ENCODE results near the gene AFMID.
"Not testable (repeated sequence)": the region's sequence is repeated elsewhere in the genome, so short reads cannot be mapped to it uniquely, and the experiment has no call there.

Gene AFMID, protein sequence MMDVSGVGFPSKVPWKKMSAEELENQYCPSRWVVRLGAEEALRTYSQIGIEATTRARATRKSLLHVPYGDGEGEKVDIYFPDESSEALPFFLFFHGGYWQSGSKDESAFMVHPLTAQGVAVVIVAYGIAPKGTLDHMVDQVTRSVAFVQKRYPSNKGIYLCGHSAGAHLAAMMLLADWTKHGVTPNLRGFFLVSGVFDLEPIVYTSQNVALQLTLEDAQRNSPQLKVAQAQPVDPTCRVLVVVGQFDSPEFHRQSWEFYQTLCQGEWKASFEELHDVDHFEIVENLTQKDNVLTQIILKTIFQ

DNA sequence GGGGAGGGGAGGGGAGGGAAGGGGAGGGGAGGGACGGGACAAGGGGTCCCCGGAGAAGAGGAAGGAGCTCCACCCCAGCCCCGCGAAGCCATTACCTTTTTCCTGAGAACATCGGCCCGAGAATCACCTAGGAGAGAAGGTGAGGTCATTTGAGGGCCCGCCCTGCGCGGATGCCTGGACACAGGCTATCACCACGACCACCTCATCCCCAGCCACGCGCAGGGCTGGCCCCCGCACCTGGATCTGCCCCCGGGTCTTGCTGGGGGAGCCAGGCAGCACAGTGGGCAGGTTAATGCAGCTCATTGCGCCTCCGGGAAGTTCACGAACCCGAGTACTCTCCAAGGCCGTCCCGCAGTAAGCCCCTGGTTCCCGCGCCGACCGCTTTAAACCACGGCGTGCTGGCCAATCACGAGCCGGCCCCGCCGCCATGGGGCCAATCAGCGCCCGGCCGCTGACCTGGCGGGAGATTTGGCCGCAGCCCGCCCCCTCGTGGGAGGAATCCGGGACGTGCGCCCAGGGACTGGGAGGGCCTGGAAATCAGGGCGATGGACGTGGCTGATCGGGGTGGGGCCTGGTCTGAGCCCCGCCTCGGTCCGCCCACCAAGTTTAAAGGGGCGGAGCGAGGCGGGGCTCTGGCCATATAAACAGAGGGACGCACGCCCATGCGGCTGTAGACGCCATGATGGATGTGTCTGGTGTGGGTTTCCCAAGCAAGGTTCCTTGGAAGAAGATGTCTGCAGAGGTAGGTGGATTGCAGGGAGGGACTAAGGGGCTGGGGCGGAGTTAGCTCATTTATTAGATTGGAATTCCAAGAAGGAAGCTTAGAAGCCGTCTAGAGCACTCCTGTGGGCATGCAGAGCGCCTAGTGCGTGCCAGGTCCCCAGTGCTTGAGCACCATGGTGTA is at the start of gene AFMID, which contains the start of gene TK1:
AFMID (plus strand) TSS at position 671 of the 904 bp plus-strand sequence; CDS start at position 680, 9 bp downstream.
TK1 (minus strand) TSS at position 361 of the 904 bp plus-strand sequence; CDS start at position 303, 58 bp downstream.
- peak; percentile 83 for DNase-seq (ENCODE audit: low read depth)
- H3K4me3 ChIP-seq (ENCODE audit: low read length): peak within 1 kb of the TSS; percentile 71
- TF ChIP-seq, protein P1, sequence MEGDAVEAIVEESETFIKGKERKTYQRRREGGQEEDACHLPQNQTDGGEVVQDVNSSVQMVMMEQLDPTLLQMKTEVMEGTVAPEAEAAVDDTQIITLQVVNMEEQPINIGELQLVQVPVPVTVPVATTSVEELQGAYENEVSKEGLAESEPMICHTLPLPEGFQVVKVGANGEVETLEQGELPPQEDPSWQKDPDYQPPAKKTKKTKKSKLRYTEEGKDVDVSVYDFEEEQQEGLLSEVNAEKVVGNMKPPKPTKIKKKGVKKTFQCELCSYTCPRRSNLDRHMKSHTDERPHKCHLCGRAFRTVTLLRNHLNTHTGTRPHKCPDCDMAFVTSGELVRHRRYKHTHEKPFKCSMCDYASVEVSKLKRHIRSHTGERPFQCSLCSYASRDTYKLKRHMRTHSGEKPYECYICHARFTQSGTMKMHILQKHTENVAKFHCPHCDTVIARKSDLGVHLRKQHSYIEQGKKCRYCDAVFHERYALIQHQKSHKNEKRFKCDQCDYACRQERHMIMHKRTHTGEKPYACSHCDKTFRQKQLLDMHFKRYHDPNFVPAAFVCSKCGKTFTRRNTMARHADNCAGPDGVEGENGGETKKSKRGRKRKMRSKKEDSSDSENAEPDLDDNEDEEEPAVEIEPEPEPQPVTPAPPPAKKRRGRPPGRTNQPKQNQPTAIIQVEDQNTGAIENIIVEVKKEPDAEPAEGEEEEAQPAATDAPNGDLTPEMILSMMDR (conservative IDR thresholded peaks at IDR 0.05; ENCODE audit: low read depth, low read length): peak; percentile 72

DNA sequence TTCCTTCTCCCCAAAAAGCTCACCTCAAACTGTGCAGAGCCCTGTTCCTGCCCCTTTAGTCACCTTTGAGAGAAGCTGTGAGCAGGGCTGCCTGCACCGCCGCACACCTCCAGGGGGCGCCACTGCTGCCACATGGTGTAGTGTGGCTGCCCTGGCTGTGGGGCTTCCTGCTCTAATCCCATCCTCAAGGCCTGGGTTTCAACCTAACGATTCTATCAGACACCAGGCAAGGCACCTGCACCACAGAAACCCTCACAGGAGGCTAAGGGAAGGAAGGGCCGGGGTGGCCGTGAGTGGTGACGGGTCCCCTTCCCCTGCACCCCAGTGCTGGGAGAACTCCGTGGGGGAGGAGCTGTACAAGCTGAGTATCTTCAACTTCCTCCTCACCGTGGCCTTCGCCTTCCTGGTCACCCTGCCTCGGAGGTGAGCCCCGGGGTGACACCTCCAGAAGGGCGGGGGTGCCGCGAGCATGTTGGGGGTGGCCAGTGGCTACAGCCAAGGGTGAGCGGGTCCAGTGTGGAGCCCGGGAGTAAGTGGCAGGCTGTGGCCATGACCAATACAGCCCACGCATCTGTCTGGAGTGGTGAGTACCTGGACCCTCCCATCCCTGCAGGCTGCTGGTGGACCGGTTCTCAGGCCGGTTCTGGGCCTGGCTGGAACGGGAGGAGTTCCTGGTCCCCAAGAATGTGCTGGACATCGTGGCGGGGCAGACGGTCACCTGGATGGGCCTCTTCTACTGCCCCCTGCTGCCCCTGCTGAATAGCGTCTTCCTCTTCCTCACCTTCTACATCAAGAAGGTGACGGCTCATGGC is 49.6 kb upstream of the AFMID start:
- TF ChIP-seq, protein P1 (conservative IDR thresholded peaks at IDR 0.05; ENCODE audit: low read depth, low read length): peak; percentile 49
- H3K4me3 ChIP-seq (ENCODE audit: low read length): no peak overlapping the region
- no peak for DNase-seq (ENCODE audit: low read depth)

DNA sequence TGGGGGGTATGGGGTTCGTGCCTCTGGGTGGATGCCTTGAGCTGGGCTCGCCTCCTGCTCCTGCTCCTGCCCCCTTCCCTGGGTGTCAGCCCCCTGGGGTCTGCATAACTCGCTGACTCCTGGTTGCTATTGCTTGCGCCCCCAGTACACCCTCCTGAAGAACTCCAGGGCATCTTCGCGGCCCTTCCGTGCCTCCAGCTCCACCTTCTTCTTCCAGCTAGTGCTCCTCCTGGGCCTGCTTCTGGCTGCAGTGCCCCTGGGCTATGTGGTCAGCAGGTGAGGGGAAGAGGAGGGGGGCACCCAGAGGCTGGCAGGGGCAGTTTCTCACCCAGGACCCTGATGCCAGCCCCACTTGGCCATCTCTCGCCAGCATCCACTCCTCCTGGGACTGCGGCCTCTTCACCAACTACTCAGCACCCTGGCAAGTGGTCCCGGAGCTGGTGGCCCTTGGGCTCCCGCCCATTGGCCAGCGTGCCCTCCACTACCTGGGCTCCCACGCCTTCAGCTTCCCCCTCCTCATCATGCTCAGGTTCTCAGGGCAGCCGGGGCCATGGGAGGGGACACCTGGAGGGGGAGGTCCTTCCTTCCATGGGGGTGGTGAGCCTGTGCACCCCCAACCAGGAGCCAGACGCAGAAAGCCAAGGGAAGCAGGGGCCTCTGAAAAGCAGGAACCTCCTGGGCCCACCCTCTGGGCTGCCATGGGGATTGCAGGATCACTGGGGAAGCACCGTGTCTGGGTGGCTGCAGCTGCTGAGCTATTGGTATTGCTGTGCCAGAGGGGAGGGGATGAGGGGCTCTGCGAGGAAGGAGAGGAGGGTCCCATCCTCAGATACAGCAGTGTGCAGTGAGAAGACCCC is 48.7 kb upstream of the AFMID start:
- no peak for DNase-seq (ENCODE audit: low read depth)
- TF ChIP-seq, protein P1 (conservative IDR thresholded peaks at IDR 0.05; ENCODE audit: low read depth, low read length): no peak
- no peak overlapping the region for H3K4me3 ChIP-seq (ENCODE audit: low read length)

DNA sequence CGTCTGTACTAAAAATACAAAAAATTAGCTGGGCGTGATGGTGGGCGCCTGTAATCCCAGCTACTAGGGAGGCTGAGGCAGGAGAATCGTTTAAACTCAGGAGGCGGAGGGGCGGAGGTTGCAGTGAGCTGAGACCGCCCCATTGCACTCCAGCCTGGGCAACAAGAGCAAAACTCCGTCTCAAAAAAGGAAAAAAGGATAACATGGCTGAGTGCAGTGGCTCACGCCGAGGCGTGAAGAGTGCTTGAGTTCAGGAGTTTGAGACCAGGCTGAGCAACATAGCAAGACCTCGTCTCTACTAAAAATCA is 47.3 kb upstream of the AFMID start:
- DNase-seq (ENCODE audit: low read depth); H3K4me3 ChIP-seq (ENCODE audit: low read length): not testable (repeated sequence)

DNA sequence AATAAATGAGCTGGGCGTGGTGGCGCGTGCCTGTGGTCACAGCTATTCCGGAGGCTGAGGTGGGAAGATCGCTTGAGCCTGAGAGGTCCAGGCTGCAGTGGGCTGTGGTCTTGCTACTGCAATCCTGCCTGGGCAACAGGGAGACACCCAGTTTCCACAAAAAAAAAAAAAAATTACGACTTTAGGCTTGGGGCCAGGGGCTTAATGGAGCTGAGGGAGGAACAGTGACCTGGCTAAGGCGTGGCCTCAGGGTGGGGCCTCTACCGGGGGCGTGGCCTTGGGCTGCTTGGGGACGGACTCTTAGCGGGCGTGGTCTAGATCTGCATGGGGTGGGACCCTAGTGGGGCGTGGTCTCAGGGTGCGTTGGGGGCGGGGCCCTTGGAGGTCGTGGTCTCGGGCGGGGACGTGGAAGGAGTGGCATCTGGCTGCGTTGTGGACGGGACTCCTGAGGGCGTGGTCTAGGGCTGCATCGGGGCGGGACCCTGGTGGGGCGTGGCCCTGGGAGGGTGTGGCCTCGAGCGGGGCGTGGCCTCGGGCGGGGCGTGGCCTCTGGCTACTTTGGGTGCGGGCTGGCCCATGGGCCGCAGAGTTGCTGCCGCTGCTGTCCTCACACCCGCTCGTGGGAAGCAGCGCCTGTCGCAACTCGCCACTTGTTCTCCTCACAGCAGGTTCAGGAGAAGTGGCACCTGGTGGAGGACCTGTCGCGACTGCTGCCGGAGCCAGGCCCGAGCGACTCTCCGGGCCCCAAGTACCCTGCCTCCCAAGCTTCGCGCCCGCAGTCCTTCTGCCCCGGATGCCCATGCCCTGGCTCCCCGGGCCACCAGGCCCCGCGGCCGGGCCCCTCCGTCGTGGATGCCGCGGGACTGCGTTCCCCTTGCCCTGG is 46.8 kb upstream of the AFMID start:
- DNase-seq (ENCODE audit: low read depth): peak; percentile 54
- H3K4me3 ChIP-seq (ENCODE audit: low read length): no peak overlapping the region
- TF ChIP-seq, protein P1 (conservative IDR thresholded peaks at IDR 0.05; ENCODE audit: low read depth, low read length): no peak

DNA sequence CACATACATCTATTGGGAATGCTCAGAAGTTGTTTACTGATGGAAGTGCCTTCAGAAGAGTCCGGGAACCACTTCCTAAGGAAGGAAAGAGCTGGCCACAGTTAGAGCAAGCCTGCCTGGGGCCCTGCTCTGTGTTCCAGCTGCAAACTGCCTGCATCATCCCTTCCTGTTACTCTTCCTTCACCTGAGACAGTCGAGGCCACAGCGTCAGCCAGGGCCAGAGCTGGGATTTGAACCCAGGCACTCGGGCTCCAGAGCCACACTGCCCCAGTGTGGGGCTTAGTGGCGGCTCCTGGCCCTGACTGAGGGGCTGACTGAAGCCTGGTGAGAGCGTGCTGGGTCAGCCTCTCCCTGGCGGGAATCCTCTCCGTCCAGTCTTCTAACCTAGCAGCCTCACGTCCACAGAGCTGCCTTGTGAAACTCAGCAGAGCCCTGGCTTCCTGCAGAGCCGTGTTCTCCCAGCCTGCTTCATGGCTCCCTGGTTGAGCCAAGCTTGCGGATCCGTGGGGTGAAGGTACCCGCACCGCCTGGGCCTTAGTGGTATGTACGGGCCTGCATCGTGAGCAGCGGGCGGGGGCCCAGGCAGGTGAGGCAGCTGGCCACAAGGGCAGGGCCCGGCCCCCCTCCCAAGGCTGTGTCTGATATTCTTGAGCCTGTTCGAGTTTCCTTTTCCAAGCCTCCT is 45.6 kb upstream of the AFMID start:
- TF ChIP-seq, protein P1 (conservative IDR thresholded peaks at IDR 0.05; ENCODE audit: low read depth, low read length): no peak
- DNase-seq (ENCODE audit: low read depth): no peak
- H3K4me3 ChIP-seq (ENCODE audit: low read length): no peak overlapping the region
